HG03460 (cell line): Measurements from ENCODE around the gene NUDC.
"Not testable (repeated sequence)": the region's sequence is repeated elsewhere in the genome, so short reads cannot be mapped to it uniquely, and the experiment has no call there.

Source experiments
- ATAC-seq: cut with Tn5 transposase; IDR thresholded peaks from one replicate; pipeline ENCODE4 v1.9.1; 2021; ENCODE audit not compliant: unreplicated experiment

The NUDC gene

GRCh38 chr1:26986658-26987057, 65.1 kb downstream of the NUDC start:
- ATAC-seq: no peak

DNA sequence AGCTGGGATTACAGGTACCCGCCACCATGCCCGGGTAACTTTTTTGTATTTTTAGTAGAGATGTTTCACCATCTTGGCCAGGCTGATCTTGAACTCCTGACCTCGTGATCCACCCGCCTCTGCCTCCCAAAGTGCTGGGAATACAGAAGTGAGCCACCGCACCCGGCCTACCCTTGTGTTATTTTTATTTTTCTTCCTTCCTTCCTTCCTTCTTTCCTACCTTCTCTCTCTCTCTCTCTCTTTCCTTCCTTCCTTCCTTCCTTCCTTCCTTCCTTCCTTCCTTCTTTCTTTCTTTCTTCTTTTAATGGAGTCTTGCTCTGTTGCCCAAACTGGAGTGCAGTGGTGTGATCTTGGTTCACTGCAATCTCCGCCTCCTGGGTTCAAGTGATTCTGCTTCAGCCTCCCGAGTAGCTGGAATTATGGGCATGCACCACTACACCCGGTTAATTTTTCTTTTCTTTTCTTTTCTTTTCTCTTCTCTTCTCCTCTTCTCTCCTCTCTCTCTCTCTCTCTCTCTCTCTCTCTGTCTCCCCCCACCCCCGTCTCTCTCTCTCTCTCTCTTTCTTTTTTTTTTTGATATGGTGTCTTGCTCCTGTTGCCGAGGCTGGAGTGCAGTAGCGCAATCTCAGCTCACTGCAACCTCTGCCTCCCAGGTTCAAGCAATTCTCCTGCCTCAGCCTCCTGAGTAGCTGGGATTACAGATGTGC, 68.0 kb downstream of the NUDC start:
- ATAC-seq: not testable (repeated sequence)

DNA sequence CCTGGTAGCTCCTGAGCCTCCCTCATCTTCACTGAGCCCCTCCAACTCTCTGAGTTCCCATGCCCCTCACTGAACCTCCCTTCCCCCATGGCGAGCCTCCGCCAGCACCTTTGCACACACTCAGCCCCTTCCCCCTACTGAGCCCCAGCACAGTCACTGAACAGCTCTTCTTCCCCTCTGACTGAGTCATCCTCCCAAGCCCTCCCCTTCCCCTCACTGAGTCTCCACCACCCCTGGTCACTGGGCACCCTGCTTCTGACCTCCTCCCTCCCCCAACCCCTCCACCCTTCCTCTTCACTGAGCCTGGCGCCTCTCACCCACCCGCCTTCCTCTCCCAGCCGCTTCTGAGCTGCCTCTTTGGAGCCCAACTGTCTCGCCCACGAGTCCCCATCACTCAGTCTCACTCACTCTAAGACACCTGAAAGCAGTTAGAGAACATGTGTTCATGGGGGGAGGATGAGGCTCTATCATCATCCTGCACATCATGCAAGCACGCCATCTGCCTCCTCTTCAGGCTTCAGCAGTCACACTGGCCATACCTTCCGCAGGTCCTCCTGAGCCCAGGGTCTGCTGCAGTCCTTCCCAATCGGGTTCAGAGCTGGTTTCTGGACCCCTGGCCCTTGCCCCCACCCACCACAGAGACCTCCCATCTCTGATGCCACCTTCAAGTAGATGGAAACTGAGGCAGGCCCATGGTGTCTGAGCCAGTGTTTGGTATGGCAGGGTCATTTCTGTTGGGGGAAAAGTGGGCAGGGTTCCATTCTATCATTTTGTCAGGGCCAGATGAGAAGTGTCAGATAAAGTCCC, 70.0 kb downstream of the NUDC start:
- ATAC-seq: no peak

GRCh38 chr1:26993237-26994019, 71.9 kb downstream of the NUDC start, which contains the start of gene TRNP1:
Gene TRNP1, plus strand, starts transcription at chr1:26993692. Its CDS starts 95 bp downstream, at chr1:26993787.
- peak; percentile 46 for ATAC-seq

GRCh38 chr1:26994020-26994786, 72.7 kb downstream of the NUDC start:
- peak; percentile 11 for ATAC-seq

GRCh38 chr1:26994787-26995517, 73.4 kb downstream of the NUDC start:
- ATAC-seq: no peak

GRCh38 chr1:26996024-26996423, 74.5 kb downstream of the NUDC start:
- no peak for ATAC-seq
